Mesenchymal stem cell (in vitro differentiated cells and primary cell): ENCODE measurements around the gene PIK3C2A. TPM values are rescaled to one million over a fixed set of nuclear protein-coding genes. Genes with fewer than 3 reads are reported as not detected.

Source experiments
- DNase-seq: peaks from one replicate; pipeline ENCODE4 v3.0.0-alpha.2; 2013
- H2AFZ ChIP-seq: one replicate; pipeline ENCODE4 v1.6.1; 2013; ENCODE audit warnings: low read depth, mild to moderate bottlenecking, control low read depth, inconsistent platforms, low read length, moderate library complexity
- H2AK5ac ChIP-seq: 2 replicates; pipeline ENCODE4 v1.6.1; 2013; ENCODE audit warnings: low read length, moderate library complexity, mild to moderate bottlenecking, inconsistent platforms; ENCODE audit not compliant: severe bottlenecking
- H2BK120ac ChIP-seq: one replicate; pipeline ENCODE4 v1.6.1; 2013; ENCODE audit warnings: low read depth, mild to moderate bottlenecking, inconsistent platforms, low read length, moderate library complexity
- H2BK12ac ChIP-seq, 2 experiments: one replicate each; pipeline ENCODE4 v1.6.1; 2013; ENCODE audit warnings: inconsistent platforms in 2 of 2, low read length in 2 of 2, mild to moderate bottlenecking in 2 of 2, moderate library complexity in 2 of 2, control low read depth in 1 of 2
- H2BK15ac ChIP-seq: one replicate; pipeline ENCODE4 v1.6.1; 2013; ENCODE audit warnings: mild to moderate bottlenecking, low read depth, inconsistent platforms; ENCODE audit not compliant: poor library complexity, severe bottlenecking
- H2BK5ac ChIP-seq: 2 replicates; pipeline ENCODE4 v1.6.1; 2013; ENCODE audit warnings: low read depth, mild to moderate bottlenecking, low read length, control low read depth, inconsistent platforms; ENCODE audit not compliant: poor library complexity, severe bottlenecking
- H3K14ac ChIP-seq, 2 experiments: one replicate each; pipeline ENCODE4 v1.6.1; 2013; ENCODE audit warnings: inconsistent platforms in 2 of 2, low read length in 2 of 2, control low read depth in 1 of 2, mild to moderate bottlenecking in 1 of 2, moderate library complexity in 1 of 2
- H3K18ac ChIP-seq, 2 experiments: one replicate each; pipeline ENCODE4 v1.6.1; 2013; ENCODE audit warnings: inconsistent platforms in 2 of 2, low read length in 2 of 2, control low read depth in 1 of 2, low read depth in 1 of 2, mild to moderate bottlenecking in 1 of 2
- H3K23ac ChIP-seq, 2 experiments: one replicate each; pipeline ENCODE4 v1.6.1; 2013; ENCODE audit warnings: inconsistent platforms in 2 of 2, low read length in 2 of 2, mild to moderate bottlenecking in 2 of 2, moderate library complexity in 2 of 2, control low read depth in 1 of 2
- H3K27ac ChIP-seq: 2 replicates; pipeline ENCODE4 v1.5.1; 2013; ENCODE audit warnings: mild to moderate bottlenecking, moderate library complexity, low read length, control low read depth, inconsistent platforms; ENCODE audit not compliant: poor library complexity, severe bottlenecking
- H3K27me3 ChIP-seq, 2 experiments: 2 replicates each; pipeline versions ENCODE4 v1.6.1 to v1.7.0; 2013; ENCODE audit warnings: low read length in 2 of 2, mild to moderate bottlenecking in 2 of 2, moderate library complexity in 2 of 2, control low read depth in 1 of 2, inconsistent platforms in 1 of 2; ENCODE audit not compliant: control insufficient read depth in 1 of 2, insufficient read depth in 1 of 2
- H3K36me3 ChIP-seq, 2 experiments: 2 replicates each; pipeline versions ENCODE4 v1.6.1 to v1.7.0; 2013; ENCODE audit warnings: low read length in 2 of 2, control low read depth in 1 of 2, inconsistent platforms in 1 of 2, low read depth in 1 of 2, mild to moderate bottlenecking in 1 of 2; ENCODE audit not compliant: insufficient read depth in 2 of 2, control insufficient read depth in 1 of 2
- H3K4ac ChIP-seq, 2 experiments: one replicate each; pipeline ENCODE4 v1.6.1; 2013; ENCODE audit warnings: inconsistent platforms in 2 of 2, low read length in 2 of 2, mild to moderate bottlenecking in 2 of 2, moderate library complexity in 2 of 2, control low read depth in 1 of 2, low read depth in 1 of 2
- H3K4me1 ChIP-seq: 2 replicates; pipeline ENCODE4 v1.6.1; 2013; ENCODE audit warnings: low read depth, low read length, control low read depth; ENCODE audit not compliant: control insufficient read depth, insufficient read depth
- H3K4me2 ChIP-seq: 2 replicates; pipeline ENCODE4 v1.6.1; 2013; ENCODE audit warnings: low read length, mild to moderate bottlenecking, inconsistent platforms; ENCODE audit not compliant: poor library complexity, severe bottlenecking
- H3K4me3 ChIP-seq, 2 experiments: 2 replicates each; pipeline versions ENCODE4 v1.5.1 to v1.7.0; 2013; ENCODE audit warnings: low read length in 2 of 2, mild to moderate bottlenecking in 2 of 2, control low read depth in 1 of 2, low read depth in 1 of 2; ENCODE audit not compliant: insufficient read depth in 1 of 2
- H3K79me1 ChIP-seq: replicated peaks from 2 replicates; pipeline ENCODE4 v1.6.1; 2013; ENCODE audit warnings: mild to moderate bottlenecking, control low read depth, low read length, inconsistent platforms; ENCODE audit not compliant: poor library complexity, severe bottlenecking
- H3K9ac ChIP-seq: 2 replicates; pipeline ENCODE4 v1.7.0; 2013; ENCODE audit warnings: mild to moderate bottlenecking, low read length, moderate library complexity
- H3K9me3 ChIP-seq: 2 replicates; pipeline ENCODE4 v1.7.0; 2013; ENCODE audit warnings: mild to moderate bottlenecking, low read length; ENCODE audit not compliant: control insufficient read depth
- H4K8ac ChIP-seq: one replicate; pipeline ENCODE4 v1.6.1; 2013; ENCODE audit warnings: inconsistent platforms, mild to moderate bottlenecking, low read length, moderate library complexity
- H4K91ac ChIP-seq: one replicate; pipeline ENCODE4 v1.6.1; 2013; ENCODE audit warnings: mild to moderate bottlenecking, low read length, inconsistent platforms
- WGBS: methylation state at CpG from one replicate; pipeline ENCODE4 v1.1.7; 2013; ENCODE audit warnings: mixed read lengths; 5-methylcytosine and 5-hydroxymethylcytosine counted together
- polyA plus RNA-seq, 2 experiments: library from polyadenylated mRNA; stranded (reverse); fragments of 200-250 nt; gene quantifications; one replicate each; pipeline ENCODE4 v1.2.3, GENCODE V29; 2013

PIK3C2A gene
- 28.6 TPM for polyA plus RNA-seq (2013, experiment 1 of 2)
- 29.8 TPM for polyA plus RNA-seq (2013, experiment 2 of 2)

DNA sequence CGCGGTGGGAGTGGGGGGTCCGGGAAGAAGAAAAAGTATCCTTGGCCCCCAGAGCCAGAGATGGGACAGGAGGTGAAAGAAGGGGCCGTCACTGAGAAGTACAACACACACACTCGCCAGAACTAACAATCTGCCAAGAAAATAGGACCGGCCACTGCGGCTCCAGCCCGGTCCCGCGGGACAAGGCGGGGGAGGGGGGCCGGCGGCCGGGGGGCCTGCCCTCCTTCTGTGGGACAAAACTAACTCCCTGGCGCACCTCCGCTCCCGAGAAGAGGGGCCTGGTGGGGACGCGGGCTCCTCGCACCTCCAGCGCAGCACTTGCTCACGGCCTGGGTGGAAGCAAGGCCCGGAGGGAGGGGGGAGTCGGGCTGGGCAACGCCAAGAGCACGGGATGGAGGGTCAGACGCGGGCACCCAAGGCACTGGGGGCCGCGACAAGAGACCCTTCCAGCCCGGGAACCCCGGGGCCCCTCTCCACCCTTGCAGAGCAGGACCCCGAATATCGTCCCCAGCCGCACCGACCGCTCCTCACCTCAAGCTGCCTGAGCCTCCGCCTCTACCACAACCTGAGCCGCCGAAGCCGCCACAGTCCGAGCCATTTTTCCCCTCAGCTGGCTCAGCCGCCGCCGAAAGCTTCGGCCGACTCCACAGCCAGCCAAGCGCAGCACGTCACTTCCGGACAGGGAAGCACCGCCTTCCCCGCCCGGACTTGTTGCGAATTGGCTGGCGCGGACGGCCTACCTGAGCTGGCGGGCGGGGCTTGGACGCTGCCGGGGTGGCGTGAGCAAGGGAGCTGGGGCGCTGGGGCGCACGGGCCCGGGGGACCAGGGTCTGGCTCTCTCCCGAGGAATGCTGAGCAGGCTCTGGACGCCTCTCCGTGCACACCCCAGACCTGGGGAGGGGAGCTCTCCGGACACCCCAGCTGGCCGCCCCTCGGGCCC, at the start of gene PIK3C2A:
Gene PIK3C2A (minus strand): TSS at position 670 of the 940 bp plus-strand sequence. CDS start 38,245 bp downstream, outside the sequence.
- Histone ChIP-seq H3K27me3 (no peaks in the 10 kb centered on the region), H2BK120ac (peak within 1 kb of the TSS; percentile 89), H3K9me3 (no peaks in the 10 kb centered on the region), H3K18ac (peak within 1 kb of the TSS; percentile 95 to 96), H2AK5ac (no peak within 1 kb of the TSS), H3K36me3 (peaks cover 0 to 12% of the 10 kb centered on the region in 2 experiments), H3K4me2 (peak within 1 kb of the TSS; percentile 97), H3K14ac (peak within 1 kb of the TSS in 1 of 2 experiments; percentile 61), H2BK5ac (peak within 1 kb of the TSS; percentile 24), H3K4ac (peak within 1 kb of the TSS; percentile 88 to 89), H3K79me1 (peaks cover 4% of the 10 kb centered on the region), H4K8ac (peak within 1 kb of the TSS; percentile 29), H4K91ac (peak within 1 kb of the TSS; percentile 81), H2BK15ac (peak within 1 kb of the TSS; percentile 86), H2AFZ (peak within 1 kb of the TSS; percentile 79), H3K27ac (peak within 1 kb of the TSS; percentile 88), H3K4me3 (peak within 1 kb of the TSS; percentile 87 to 92), H3K4me1 (no peaks in the 10 kb centered on the region), H3K23ac (peak within 1 kb of the TSS in 1 of 2 experiments; percentile 1), H3K9ac (peak within 1 kb of the TSS; percentile 95), H2BK12ac (peak within 1 kb of the TSS; percentile 2 to 42)
- 1% methylated on average over 58 of the region's 72 CpGs for WGBS
- peak; percentile 95 for DNase-seq

- Histone ChIP-seq H3K9ac (peak overlapping the region; percentile 69), H2BK5ac (no peak overlapping the region), H3K4me1 (peaks cover 1% of the 10 kb centered on the region), H2AFZ (no peak overlapping the region), H3K79me1 (no peaks in the 10 kb centered on the region), H4K8ac (peak overlapping the region; percentile 49), H3K27ac (no peak overlapping the region), H2AK5ac (no peak overlapping the region), H2BK15ac (no peak overlapping the region), H3K14ac (no peak overlapping the region), H3K4me2 (no peak overlapping the region), H3K4ac (no peak overlapping the region), H3K36me3 (no peaks in the 10 kb centered on the region), H3K27me3 (no peaks in the 10 kb centered on the region), H3K18ac (peak overlapping the region in 1 of 2 experiments; percentile 4), H2BK120ac (no peak overlapping the region), H3K23ac (no peak overlapping the region), H2BK12ac (no peak overlapping the region), H4K91ac (no peak overlapping the region), H3K9me3 (no peaks in the 10 kb centered on the region), H3K4me3 (no peak overlapping the region)
- WGBS: no CpG with 5 or more reads among the region's 1 CpG
- DNase-seq: peak; percentile 17
These were observed 49.4 kb upstream of the PIK3C2A start for GRCh38 chr11:17257196-17257595.

DNA sequence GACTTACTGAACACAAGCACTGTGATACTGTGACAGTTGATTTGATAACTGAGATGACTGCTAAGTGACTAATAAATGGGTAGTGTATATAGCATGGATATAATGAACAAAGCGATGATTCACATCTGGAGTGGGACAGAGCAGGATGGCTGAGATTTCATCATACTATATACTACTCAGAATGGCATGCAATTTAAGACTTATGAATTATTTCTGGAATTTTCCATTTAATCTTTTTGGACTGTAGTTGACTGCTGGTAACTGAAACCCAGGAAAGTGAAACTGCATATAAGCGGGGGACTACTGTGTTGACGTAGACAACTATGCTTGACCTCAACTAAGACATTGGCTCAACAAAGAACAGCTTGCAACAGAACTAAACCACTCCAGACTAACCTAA, 48.7 kb upstream of the PIK3C2A start:
- no peak overlapping the region for H3K23ac ChIP-seq
- DNase-seq: peak; percentile 86
- H3K4me3 ChIP-seq: no peak overlapping the region
- H3K9me3 ChIP-seq: no peaks in the 10 kb centered on the region
- no peak overlapping the region for H2BK12ac ChIP-seq
- H3K79me1 ChIP-seq: no peaks in the 10 kb centered on the region
- H2BK120ac ChIP-seq: no peak overlapping the region
- no peak overlapping the region for H2BK15ac ChIP-seq
- no peak overlapping the region for H3K4me2 ChIP-seq
- peak overlapping the region in 1 of 2 experiments; percentile 4 for H3K18ac ChIP-seq
- peak overlapping the region; percentile 69 for H3K9ac ChIP-seq
- H4K8ac ChIP-seq: no peak overlapping the region
- no peak overlapping the region for H2BK5ac ChIP-seq
- H4K91ac ChIP-seq: no peak overlapping the region
- no peak overlapping the region for H3K14ac ChIP-seq
- no peaks in the 10 kb centered on the region for H3K36me3 ChIP-seq
- H3K4me1 ChIP-seq: peaks cover 1% of the 10 kb centered on the region
- H2AK5ac ChIP-seq: no peak overlapping the region
- no peaks in the 10 kb centered on the region for H3K27me3 ChIP-seq
- H3K27ac ChIP-seq: no peak overlapping the region
- H3K4ac ChIP-seq: no peak overlapping the region
- no peak overlapping the region for H2AFZ ChIP-seq
- 98% methylated on average over 2 of the region's 3 CpGs for WGBS

GRCh38 chr11:17252704-17253103, 44.9 kb upstream of the PIK3C2A start:
- 77% methylated on average over 4 of the region's 4 CpGs for WGBS
- Histone ChIP-seq H3K23ac (no peak overlapping the region), H3K9me3 (no peaks in the 10 kb centered on the region), H3K27me3 (no peaks in the 10 kb centered on the region), H3K9ac (no peak overlapping the region), H4K91ac (no peak overlapping the region), H2BK5ac (no peak overlapping the region), H2AFZ (no peak overlapping the region), H2BK15ac (no peak overlapping the region), H3K4me3 (no peak overlapping the region), H3K18ac (no peak overlapping the region), H2BK120ac (no peak overlapping the region), H3K4me1 (peaks cover 1% of the 10 kb centered on the region), H3K79me1 (no peaks in the 10 kb centered on the region), H3K4me2 (no peak overlapping the region), H3K14ac (no peak overlapping the region), H3K4ac (no peak overlapping the region), H2BK12ac (no peak overlapping the region), H2AK5ac (no peak overlapping the region), H3K36me3 (no peaks in the 10 kb centered on the region), H3K27ac (no peak overlapping the region), H4K8ac (no peak overlapping the region)
- no peak for DNase-seq
